ENCODE data around the gene LDLRAD1.

GRCh38 chr1:54009406-54009805, 8.6 kb downstream of the LDLRAD1 start:
- TF ChIP-seq, protein P1, sequence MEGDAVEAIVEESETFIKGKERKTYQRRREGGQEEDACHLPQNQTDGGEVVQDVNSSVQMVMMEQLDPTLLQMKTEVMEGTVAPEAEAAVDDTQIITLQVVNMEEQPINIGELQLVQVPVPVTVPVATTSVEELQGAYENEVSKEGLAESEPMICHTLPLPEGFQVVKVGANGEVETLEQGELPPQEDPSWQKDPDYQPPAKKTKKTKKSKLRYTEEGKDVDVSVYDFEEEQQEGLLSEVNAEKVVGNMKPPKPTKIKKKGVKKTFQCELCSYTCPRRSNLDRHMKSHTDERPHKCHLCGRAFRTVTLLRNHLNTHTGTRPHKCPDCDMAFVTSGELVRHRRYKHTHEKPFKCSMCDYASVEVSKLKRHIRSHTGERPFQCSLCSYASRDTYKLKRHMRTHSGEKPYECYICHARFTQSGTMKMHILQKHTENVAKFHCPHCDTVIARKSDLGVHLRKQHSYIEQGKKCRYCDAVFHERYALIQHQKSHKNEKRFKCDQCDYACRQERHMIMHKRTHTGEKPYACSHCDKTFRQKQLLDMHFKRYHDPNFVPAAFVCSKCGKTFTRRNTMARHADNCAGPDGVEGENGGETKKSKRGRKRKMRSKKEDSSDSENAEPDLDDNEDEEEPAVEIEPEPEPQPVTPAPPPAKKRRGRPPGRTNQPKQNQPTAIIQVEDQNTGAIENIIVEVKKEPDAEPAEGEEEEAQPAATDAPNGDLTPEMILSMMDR (IDR thresholded peaks at IDR 0.05): no peak
- TF ChIP-seq POLR2A (IDR thresholded peaks at IDR 0.05): no peak
- no peak for TF ChIP-seq EP300 (IDR thresholded peaks at IDR 0.05)
